ENCODE measurements around the gene SND1. TPM values are rescaled to one million over a fixed set of nuclear protein-coding genes. Genes with fewer than 3 reads are reported as not detected.

Gene SND1
- total and polyA plus RNA-seq, 2 donors: 55.1 to 104 TPM

DNA sequence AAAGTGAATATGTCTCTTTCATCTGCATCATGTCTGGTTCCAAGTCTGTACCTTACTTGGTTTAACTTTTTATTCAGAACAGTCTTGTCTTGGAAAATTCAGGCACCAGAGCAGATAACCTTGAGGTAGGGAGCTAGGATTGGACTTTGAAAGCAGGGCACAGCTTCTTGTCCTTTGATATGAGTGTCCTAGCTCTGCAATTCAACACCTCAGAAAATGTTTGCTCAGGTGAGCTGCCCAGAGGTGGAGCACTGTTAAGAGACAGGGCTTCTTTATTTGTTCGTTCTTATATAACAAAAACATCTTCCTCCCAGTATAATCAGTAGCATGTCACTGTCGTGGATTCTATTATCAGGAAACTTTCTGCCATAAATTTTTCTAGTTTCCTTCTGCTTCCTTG is 260.9 kb downstream of the SND1 start:
- Histone ChIP-seq H3K36me3 (ENCODE audit: control insufficient read depth in 2 of 2, insufficient read depth in 2 of 2, low read length in 1 of 2) (peaks cover 0 to 1% of the 10 kb centered on the region in 2 donors), H3K9me3 (ENCODE audit: control insufficient read depth in 2 of 2, insufficient read depth in 1 of 2, low read length in 1 of 2) (no peaks in the 10 kb centered on the region), H3K4me3 (ENCODE audit: low read length in 2 of 2) (no peak overlapping the region), H3K27ac (ENCODE audit: low read depth in 1 of 2, low read length in 1 of 2) (no peak overlapping the region), H3K4me1 (ENCODE audit: control insufficient read depth in 2 of 2, insufficient read depth in 2 of 2, low read length in 2 of 2) (peaks cover 0 to 3% of the 10 kb centered on the region in 2 donors), H3K27me3 (ENCODE audit: control insufficient read depth in 2 of 2, insufficient read depth in 1 of 2, low read length in 1 of 2) (no peaks in the 10 kb centered on the region)
- 81% methylated on average over 2 of the region's 2 CpGs for WGBS
- no peak for DNase-seq (ENCODE audit: low read depth in 6 of 9, low spot score in 9 of 9)

DNA sequence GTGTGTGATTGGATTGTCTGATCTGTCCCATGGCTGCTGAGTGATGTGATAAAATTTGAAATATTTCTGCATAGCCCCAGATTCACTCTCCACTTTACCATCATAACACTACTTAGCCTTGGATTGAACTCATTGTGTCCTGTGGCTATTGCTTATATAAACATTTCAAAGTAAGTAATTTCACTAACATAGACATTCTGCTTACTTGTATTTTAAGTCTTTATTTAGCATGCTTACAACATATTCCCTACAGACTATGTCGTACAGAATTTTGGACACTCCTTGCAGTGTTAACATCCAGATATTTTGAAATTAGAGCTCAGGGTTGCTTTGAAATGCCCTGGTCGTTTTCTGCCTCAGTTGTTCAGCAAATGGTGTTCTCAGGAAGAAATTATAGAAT is 261.7 kb downstream of the SND1 start:
- Histone ChIP-seq H3K9me3 (ENCODE audit: control insufficient read depth in 2 of 2, insufficient read depth in 1 of 2, low read length in 1 of 2) (no peaks in the 10 kb centered on the region), H3K27ac (ENCODE audit: low read depth in 1 of 2, low read length in 1 of 2) (no peak overlapping the region), H3K27me3 (ENCODE audit: control insufficient read depth in 2 of 2, insufficient read depth in 1 of 2, low read length in 1 of 2) (no peaks in the 10 kb centered on the region), H3K4me1 (ENCODE audit: control insufficient read depth in 2 of 2, insufficient read depth in 2 of 2, low read length in 2 of 2) (peaks cover 0 to 3% of the 10 kb centered on the region in 2 donors), H3K4me3 (ENCODE audit: low read length in 2 of 2) (no peak overlapping the region), H3K36me3 (ENCODE audit: control insufficient read depth in 2 of 2, insufficient read depth in 2 of 2, low read length in 1 of 2) (no peaks in the 10 kb centered on the region)
- no peak for DNase-seq (ENCODE audit: low read depth in 6 of 9, low spot score in 9 of 9)
- WGBS: 96% methylated on average over 2 of the region's 2 CpGs

DNA sequence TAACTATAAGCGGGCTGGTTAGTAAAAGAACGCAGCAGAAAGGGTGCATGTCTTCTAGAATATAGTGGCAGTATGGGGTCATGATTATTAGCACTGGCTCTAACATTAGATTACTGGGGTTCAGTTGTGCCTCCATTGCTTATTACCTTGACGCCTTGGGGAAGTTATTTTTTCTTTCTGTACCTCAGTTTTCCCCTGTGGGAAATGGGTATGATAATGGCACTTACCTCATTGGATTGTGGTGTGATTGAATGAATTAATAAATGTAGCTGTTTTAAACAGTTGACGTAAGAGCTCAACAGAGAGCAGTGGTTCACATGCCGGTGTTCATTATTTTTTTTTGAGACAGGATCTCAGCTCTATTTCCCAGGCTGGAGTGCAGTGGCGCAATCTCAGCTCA is 262.7 kb downstream of the SND1 start:
- peaks cover 0 to 3% of the 10 kb centered on the region in 2 donors for H3K4me1 ChIP-seq (ENCODE audit: control insufficient read depth in 2 of 2, insufficient read depth in 2 of 2, low read length in 2 of 2)
- no peak for DNase-seq (ENCODE audit: low read depth in 6 of 9, low spot score in 9 of 9)
- H3K36me3 ChIP-seq (ENCODE audit: control insufficient read depth in 2 of 2, insufficient read depth in 2 of 2, low read length in 1 of 2): no peaks in the 10 kb centered on the region
- H3K9me3 ChIP-seq (ENCODE audit: control insufficient read depth in 2 of 2, insufficient read depth in 1 of 2, low read length in 1 of 2): no peaks in the 10 kb centered on the region
- H3K27me3 ChIP-seq (ENCODE audit: control insufficient read depth in 2 of 2, insufficient read depth in 1 of 2, low read length in 1 of 2): no peaks in the 10 kb centered on the region
- WGBS: 99% methylated on average over 6 of the region's 6 CpGs
- H3K27ac ChIP-seq (ENCODE audit: low read depth in 1 of 2, low read length in 1 of 2): no peak overlapping the region
- no peak overlapping the region for H3K4me3 ChIP-seq (ENCODE audit: low read length in 2 of 2)

GRCh38 chr7:127916735-127917134 is 264.7 kb downstream of the SND1 start:
- WGBS: 94% methylated on average over 3 of the region's 3 CpGs
- no peaks in the 10 kb centered on the region for H3K27me3 ChIP-seq (ENCODE audit: control insufficient read depth in 2 of 2, insufficient read depth in 1 of 2, low read length in 1 of 2)
- H3K4me1 ChIP-seq (ENCODE audit: control insufficient read depth in 2 of 2, insufficient read depth in 2 of 2, low read length in 2 of 2): peaks cover 0 to 2% of the 10 kb centered on the region in 2 donors
- H3K36me3 ChIP-seq (ENCODE audit: control insufficient read depth in 2 of 2, insufficient read depth in 2 of 2, low read length in 1 of 2): no peaks in the 10 kb centered on the region
- no peak overlapping the region for H3K4me3 ChIP-seq (ENCODE audit: low read length in 2 of 2)
- no peaks in the 10 kb centered on the region for H3K9me3 ChIP-seq (ENCODE audit: control insufficient read depth in 2 of 2, insufficient read depth in 1 of 2, low read length in 1 of 2)
- H3K27ac ChIP-seq (ENCODE audit: low read depth in 1 of 2, low read length in 1 of 2): no peak overlapping the region
- DNase-seq (ENCODE audit: low read depth in 6 of 9, low spot score in 9 of 9): no peak

DNA sequence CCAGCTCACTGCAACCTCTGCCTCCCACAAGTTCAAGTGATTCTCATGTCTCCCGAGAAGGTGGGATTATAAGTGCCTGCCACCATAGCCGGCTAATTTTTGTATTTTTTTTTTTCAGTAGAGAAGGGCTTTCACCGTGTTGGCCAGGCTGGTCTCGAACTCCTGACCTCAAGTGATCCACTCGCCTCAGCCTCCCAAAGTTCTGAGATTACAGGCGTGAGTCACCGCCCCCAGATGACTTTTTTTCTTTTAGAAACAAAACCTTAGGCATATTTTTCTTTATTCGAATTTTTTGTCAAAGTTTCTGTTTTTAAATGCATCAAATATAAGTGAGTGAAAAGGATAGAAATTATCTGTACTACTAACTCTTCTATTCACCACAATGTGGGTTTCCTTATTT is 266.1 kb downstream of the SND1 start:
- DNase-seq (ENCODE audit: low read depth in 6 of 9, low spot score in 9 of 9): no peak
- H3K4me3 ChIP-seq (ENCODE audit: low read length in 2 of 2): no peak overlapping the region
- no peaks in the 10 kb centered on the region for H3K36me3 ChIP-seq (ENCODE audit: control insufficient read depth in 2 of 2, insufficient read depth in 2 of 2, low read length in 1 of 2)
- H3K9me3 ChIP-seq (ENCODE audit: control insufficient read depth in 2 of 2, insufficient read depth in 1 of 2, low read length in 1 of 2): no peaks in the 10 kb centered on the region
- H3K27ac ChIP-seq (ENCODE audit: low read depth in 1 of 2, low read length in 1 of 2): no peak overlapping the region
- WGBS: 97% methylated on average over 8 of the region's 8 CpGs
- no peaks in the 10 kb centered on the region for H3K4me1 ChIP-seq (ENCODE audit: control insufficient read depth in 2 of 2, insufficient read depth in 2 of 2, low read length in 2 of 2)
- no peaks in the 10 kb centered on the region for H3K27me3 ChIP-seq (ENCODE audit: control insufficient read depth in 2 of 2, insufficient read depth in 1 of 2, low read length in 1 of 2)

DNA sequence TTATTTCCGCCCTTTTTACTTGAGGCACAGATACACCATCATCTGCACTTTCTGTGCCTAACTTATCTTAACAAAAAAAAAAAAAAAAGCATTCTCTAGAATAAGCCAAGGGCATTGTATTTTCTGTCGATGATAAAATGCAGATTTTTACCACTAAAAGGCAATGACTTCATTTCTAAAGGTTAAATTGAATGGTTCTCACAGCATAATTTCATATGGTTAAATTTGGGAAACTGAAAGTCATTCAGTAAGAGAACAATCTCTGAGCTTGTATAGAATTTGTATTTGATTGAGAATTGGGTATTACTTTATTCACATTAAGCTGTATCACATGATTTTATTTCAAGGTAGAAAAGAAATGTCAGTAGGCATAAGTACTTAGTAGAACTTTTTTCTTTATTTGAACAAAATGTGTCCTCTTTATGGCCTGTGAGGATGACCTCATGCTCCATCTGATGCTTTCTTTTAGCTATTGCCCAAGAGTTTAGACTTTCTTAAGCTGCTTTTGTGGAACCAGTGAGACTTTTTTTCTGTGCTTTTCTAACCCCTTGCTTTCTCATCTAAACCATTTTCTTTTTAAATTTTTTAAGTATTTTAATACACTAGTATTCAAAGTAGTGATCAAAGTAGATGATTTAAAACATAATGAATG is 268.9 kb downstream of the SND1 start:
- Histone ChIP-seq H3K27ac (ENCODE audit: low read depth in 1 of 2, low read length in 1 of 2) (no peak overlapping the region), H3K4me3 (ENCODE audit: low read length in 2 of 2) (no peak overlapping the region), H3K9me3 (ENCODE audit: control insufficient read depth in 2 of 2, insufficient read depth in 1 of 2, low read length in 1 of 2) (no peaks in the 10 kb centered on the region), H3K4me1 (ENCODE audit: control insufficient read depth in 2 of 2, insufficient read depth in 2 of 2, low read length in 2 of 2) (no peaks in the 10 kb centered on the region), H3K36me3 (ENCODE audit: control insufficient read depth in 2 of 2, insufficient read depth in 2 of 2, low read length in 1 of 2) (no peaks in the 10 kb centered on the region), H3K27me3 (ENCODE audit: control insufficient read depth in 2 of 2, insufficient read depth in 1 of 2, low read length in 1 of 2) (no peaks in the 10 kb centered on the region)
- WGBS: 96% methylated on average over 2 of the region's 2 CpGs
- no peak for DNase-seq (ENCODE audit: low read depth in 6 of 9, low spot score in 9 of 9)

GRCh38 chr7:127922656-127923055 is 270.7 kb downstream of the SND1 start:
- H3K36me3 ChIP-seq (ENCODE audit: control insufficient read depth in 2 of 2, insufficient read depth in 2 of 2, low read length in 1 of 2): no peaks in the 10 kb centered on the region
- H3K4me3 ChIP-seq (ENCODE audit: low read length in 2 of 2): no peak overlapping the region
- 98% methylated on average over 1 of the region's 1 CpG for WGBS
- no peaks in the 10 kb centered on the region for H3K4me1 ChIP-seq (ENCODE audit: control insufficient read depth in 2 of 2, insufficient read depth in 2 of 2, low read length in 2 of 2)
- no peak for DNase-seq (ENCODE audit: low read depth in 6 of 9, low spot score in 9 of 9)
- no peak overlapping the region for H3K27ac ChIP-seq (ENCODE audit: low read depth in 1 of 2, low read length in 1 of 2)
- no peaks in the 10 kb centered on the region for H3K9me3 ChIP-seq (ENCODE audit: control insufficient read depth in 2 of 2, insufficient read depth in 1 of 2, low read length in 1 of 2)
- no peaks in the 10 kb centered on the region for H3K27me3 ChIP-seq (ENCODE audit: control insufficient read depth in 2 of 2, insufficient read depth in 1 of 2, low read length in 1 of 2)

DNA sequence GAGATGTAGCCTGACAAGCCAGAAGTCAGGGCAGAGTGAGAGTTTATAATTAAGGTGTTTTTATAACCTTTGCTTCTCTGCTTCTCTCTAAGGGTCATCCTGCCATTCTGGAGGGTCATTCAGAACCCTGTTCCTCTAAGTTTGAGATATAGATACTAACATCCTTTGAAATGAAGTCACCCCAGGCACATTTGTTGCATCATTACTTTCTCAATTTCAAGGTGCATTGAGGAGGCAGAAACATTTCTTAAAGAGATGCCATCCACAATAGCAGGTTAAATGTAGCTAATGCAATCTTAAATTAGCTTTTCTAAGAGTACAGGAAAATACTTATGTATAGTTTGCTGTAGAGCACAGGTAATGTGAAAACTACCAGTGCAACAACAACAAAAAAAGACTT is 272.9 kb downstream of the SND1 start:
- Histone ChIP-seq H3K27ac (ENCODE audit: low read depth in 1 of 2, low read length in 1 of 2) (no peak overlapping the region), H3K9me3 (ENCODE audit: control insufficient read depth in 2 of 2, insufficient read depth in 1 of 2, low read length in 1 of 2) (no peaks in the 10 kb centered on the region), H3K4me1 (ENCODE audit: control insufficient read depth in 2 of 2, insufficient read depth in 2 of 2, low read length in 2 of 2) (no peaks in the 10 kb centered on the region), H3K36me3 (ENCODE audit: control insufficient read depth in 2 of 2, insufficient read depth in 2 of 2, low read length in 1 of 2) (peaks cover 4 to 11% of the 10 kb centered on the region in 2 donors), H3K4me3 (ENCODE audit: low read length in 2 of 2) (no peak overlapping the region), H3K27me3 (ENCODE audit: control insufficient read depth in 2 of 2, insufficient read depth in 1 of 2, low read length in 1 of 2) (no peaks in the 10 kb centered on the region)
- no peak for DNase-seq (ENCODE audit: low read depth in 6 of 9, low spot score in 9 of 9)

GRCh38 chr7:127927348-127927696 is 275.3 kb downstream of the SND1 start:
- DNase-seq (ENCODE audit: low read depth in 6 of 9, low spot score in 9 of 9): no peak
- no peaks in the 10 kb centered on the region for H3K27me3 ChIP-seq (ENCODE audit: control insufficient read depth in 2 of 2, insufficient read depth in 1 of 2, low read length in 1 of 2)
- no peaks in the 10 kb centered on the region for H3K4me1 ChIP-seq (ENCODE audit: control insufficient read depth in 2 of 2, insufficient read depth in 2 of 2, low read length in 2 of 2)
- H3K9me3 ChIP-seq (ENCODE audit: control insufficient read depth in 2 of 2, insufficient read depth in 1 of 2, low read length in 1 of 2): no peaks in the 10 kb centered on the region
- H3K36me3 ChIP-seq (ENCODE audit: control insufficient read depth in 2 of 2, insufficient read depth in 2 of 2, low read length in 1 of 2): peaks cover 13 to 21% of the 10 kb centered on the region in 2 donors
- 92% methylated on average over 3 of the region's 3 CpGs for WGBS
- H3K27ac ChIP-seq (ENCODE audit: low read depth in 1 of 2, low read length in 1 of 2): no peak overlapping the region
- H3K4me3 ChIP-seq (ENCODE audit: low read length in 2 of 2): no peak overlapping the region

DNA sequence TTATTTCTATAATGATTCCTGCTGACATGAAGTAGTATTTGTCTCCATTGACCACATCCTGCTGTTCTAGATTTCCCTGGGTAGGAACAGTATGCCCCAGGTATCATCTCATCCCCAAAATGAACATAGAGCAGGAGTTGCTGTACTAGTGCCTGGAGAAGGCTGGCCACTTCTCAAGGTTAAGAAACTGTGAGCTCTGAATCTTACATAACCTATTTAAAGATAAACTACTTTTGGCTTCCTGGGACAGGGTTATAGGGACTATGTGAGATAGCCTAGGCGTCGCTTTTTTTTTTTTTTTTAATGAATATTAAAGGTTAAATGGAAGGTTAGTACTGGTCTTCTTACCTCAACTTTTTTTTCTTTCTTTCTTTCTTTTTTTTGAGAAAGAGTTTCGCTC is 276.2 kb downstream of the SND1 start:
- 98% methylated on average over 3 of the region's 3 CpGs for WGBS
- Histone ChIP-seq H3K9me3 (ENCODE audit: control insufficient read depth in 2 of 2, insufficient read depth in 1 of 2, low read length in 1 of 2) (no peaks in the 10 kb centered on the region), H3K27me3 (ENCODE audit: control insufficient read depth in 2 of 2, insufficient read depth in 1 of 2, low read length in 1 of 2) (no peaks in the 10 kb centered on the region), H3K27ac (ENCODE audit: low read depth in 1 of 2, low read length in 1 of 2) (no peak overlapping the region), H3K4me3 (ENCODE audit: low read length in 2 of 2) (no peak overlapping the region), H3K36me3 (ENCODE audit: control insufficient read depth in 2 of 2, insufficient read depth in 2 of 2, low read length in 1 of 2) (peaks cover 13 to 21% of the 10 kb centered on the region in 2 donors), H3K4me1 (ENCODE audit: control insufficient read depth in 2 of 2, insufficient read depth in 2 of 2, low read length in 2 of 2) (no peaks in the 10 kb centered on the region)
- no peak for DNase-seq (ENCODE audit: low read depth in 6 of 9, low spot score in 9 of 9)

Measured in thymus (tissue), 11 donors.